Omental fat pad (tissue), 4 donors: Measurements from ENCODE around the gene PALM3. TPM values are rescaled to one million over a fixed set of nuclear protein-coding genes. Genes with fewer than 3 reads are reported as not detected.

ENCODE experiments used
- ATAC-seq: fragments of 150-250 bp; one replicate; pipeline ENCODE4 v1.9.1; 2016; ENCODE audit warnings: mild to moderate bottlenecking, moderate library complexity; ENCODE audit not compliant: low FRiP score
- DNase-seq: peaks from one replicate; pipeline ENCODE4 v3.0.0-alpha.2; 2019; ENCODE audit warnings: low spot score
- total RNA-seq, 4 donors: library from RNA; depleted of rRNA; stranded (reverse); fragments of >200 nt; gene quantifications; one replicate each; pipeline ENCODE4 v1.1.0, GENCODE V29; 2016
- TF ChIP-seq, protein P1 (sequence below), 3 donors: fragments of 450-650 bp; IDR thresholded peaks; one replicate each; pipeline ENCODE4 v1.5.1; 2016 to 2017; ENCODE audit warnings: antibody characterized with exemption in 3 of 3, mild to moderate bottlenecking in 3 of 3, moderate library complexity in 2 of 3

Gene PALM3
- total RNA-seq, 4 donors from 2014 or later = not detected

DNA sequence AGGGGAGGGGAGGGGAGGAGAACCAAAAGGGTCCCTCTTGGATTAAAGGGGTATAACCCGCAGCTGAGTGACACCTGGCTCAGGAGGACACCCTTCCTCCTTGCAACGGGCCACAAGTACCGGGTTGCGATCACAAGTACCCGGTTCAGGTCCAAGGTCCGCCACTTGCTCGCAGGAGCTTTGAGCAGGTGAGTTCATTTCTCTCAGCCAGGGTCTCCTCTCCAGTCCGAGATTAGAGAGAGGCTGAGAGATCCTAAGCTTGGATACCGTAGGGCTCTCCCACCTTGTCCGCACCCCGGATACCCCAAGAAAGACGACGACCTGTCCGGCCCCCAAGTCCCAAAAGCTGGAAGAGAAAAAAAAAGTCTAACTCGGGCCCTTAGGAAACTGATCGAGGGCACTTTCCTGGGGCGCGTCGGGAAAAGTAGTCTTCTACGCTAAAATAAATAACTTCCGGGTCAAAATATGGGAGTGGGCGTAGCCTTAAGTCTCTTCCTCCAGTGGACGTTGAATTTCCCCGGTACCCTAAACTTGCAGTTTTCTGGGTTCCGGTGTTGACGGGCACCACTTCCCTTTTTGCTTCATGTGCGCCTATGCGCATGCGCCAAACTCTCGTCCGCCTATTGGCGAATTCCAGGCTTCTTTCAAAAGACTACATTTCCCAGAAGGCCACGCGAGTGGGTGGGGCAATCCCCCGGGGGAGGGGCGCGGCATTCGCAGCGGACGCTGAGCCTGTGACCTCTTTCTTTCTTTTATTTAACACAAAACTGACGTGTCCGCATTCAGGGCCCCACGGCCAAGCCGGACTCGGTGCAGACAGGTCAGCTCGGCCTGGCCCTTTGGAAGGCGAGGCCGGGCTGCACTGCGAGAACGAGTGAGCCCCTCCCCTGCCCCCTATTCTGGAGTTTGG is 19.3 kb upstream of the PALM3 start:
- DNase-seq = peak; percentile 94
- TF ChIP-seq, protein P1, sequence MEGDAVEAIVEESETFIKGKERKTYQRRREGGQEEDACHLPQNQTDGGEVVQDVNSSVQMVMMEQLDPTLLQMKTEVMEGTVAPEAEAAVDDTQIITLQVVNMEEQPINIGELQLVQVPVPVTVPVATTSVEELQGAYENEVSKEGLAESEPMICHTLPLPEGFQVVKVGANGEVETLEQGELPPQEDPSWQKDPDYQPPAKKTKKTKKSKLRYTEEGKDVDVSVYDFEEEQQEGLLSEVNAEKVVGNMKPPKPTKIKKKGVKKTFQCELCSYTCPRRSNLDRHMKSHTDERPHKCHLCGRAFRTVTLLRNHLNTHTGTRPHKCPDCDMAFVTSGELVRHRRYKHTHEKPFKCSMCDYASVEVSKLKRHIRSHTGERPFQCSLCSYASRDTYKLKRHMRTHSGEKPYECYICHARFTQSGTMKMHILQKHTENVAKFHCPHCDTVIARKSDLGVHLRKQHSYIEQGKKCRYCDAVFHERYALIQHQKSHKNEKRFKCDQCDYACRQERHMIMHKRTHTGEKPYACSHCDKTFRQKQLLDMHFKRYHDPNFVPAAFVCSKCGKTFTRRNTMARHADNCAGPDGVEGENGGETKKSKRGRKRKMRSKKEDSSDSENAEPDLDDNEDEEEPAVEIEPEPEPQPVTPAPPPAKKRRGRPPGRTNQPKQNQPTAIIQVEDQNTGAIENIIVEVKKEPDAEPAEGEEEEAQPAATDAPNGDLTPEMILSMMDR (IDR thresholded peaks at IDR 0.05) = no peak
- peak; percentile 97 for ATAC-seq

DNA sequence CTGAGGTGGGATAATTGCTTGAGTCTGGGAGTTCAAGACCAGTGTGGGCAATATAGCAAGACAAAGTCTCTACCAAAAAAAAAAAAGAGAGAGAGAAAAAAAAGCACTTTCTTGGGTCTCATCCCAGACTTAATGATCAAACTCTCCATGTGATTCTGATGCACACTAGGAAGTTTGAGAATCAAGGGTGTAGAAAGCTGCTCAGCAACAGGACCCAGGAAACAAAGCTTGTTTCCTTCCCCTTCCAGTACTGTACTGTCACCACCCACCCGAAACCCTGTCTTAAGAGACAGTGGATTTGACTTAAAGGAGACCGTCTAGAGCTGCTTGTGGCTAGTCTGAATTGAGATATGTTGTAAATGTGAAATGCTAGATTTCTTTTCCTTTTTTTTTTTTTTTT is 16.5 kb upstream of the PALM3 start:
- no peak for DNase-seq
- ATAC-seq = no peak
- TF ChIP-seq, protein P1 (IDR thresholded peaks at IDR 0.05) = no peak

DNA sequence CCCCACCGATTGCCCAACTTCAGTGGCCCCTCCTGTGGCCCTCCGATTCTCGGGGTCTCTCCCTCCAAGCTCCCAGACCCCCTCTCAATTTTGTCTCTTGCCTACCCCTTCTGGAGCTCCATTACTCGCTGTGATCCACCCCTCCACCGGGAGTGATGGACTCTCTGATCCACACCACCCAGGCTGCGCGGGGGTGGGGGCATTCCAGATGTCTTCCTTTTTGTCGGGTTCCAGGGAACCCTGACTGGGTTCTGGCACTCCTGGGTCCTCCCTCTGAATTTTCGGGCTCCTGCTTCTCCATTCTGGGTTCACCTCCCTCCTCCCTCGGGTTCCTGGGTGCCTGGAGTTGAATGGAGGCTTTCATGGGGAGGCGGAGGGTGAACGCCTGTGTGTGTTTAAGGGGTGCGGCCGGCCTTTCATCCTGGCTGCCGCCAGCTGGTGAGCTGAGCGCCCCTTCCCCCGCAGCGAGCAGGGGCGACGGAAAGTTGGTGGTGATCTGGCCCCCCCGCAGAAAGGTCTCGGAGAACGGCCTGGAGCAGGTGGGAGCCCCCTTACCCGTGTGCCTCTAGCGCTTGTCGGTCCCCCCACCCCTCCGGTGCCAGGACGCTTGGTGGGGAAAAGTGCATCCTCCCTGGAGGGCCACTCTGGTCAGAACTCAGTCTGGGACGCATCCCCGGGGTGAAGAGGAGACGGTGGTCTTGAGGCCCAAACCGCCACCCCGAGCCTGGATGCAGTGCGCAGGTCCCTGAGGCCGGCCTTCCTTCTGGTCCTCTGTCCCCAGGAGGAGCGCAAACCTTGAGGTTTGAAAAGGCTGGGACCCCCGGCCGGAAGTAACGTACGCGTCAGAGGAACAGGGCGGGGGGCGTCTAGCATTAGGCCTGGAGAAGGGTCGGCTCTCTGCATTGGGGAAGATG is 12.3 kb upstream of the PALM3 start:
- peak; percentile 51 for DNase-seq
- peak; percentile 38 for ATAC-seq
- TF ChIP-seq, protein P1 (IDR thresholded peaks at IDR 0.05) = no peak

DNA sequence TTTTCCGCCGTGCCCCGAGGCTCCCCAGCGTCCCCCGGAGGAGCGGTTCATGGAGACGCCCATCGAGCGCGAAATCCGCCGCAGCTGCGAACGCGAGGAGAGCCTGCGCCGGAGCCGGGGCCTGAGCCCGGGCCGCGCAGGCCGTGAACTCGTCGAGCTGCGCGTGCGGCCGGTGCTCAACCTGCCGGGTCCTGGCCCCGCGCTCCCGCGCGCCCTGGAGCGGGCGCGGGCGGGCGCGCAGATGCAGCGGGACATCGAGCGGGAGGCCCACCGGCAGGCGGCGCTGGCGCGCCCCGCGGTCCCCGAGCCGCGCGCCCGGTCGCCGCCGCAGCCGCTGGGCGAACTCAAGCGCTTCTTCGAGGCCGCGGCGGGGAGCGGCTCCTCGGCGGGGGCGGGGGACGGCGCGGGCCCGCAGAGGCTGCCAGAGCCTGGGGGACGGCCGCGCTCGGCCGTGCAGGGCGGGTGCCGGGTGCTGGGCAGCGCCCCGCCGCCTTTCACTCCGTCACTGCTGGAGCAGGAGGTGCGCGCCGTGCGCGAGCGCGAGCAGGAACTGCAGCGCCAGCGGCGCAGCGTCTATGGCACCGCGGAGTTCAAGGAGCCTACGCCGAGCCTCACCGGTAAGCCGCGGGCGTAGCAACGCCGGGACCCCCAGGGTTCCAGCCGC is 11.5 kb upstream of the PALM3 start:
- TF ChIP-seq, protein P1 (IDR thresholded peaks at IDR 0.05) = peak in 1 of 3 donors; percentile 36
- ATAC-seq (peak; percentile 58), DNase-seq (no peak)

DNA sequence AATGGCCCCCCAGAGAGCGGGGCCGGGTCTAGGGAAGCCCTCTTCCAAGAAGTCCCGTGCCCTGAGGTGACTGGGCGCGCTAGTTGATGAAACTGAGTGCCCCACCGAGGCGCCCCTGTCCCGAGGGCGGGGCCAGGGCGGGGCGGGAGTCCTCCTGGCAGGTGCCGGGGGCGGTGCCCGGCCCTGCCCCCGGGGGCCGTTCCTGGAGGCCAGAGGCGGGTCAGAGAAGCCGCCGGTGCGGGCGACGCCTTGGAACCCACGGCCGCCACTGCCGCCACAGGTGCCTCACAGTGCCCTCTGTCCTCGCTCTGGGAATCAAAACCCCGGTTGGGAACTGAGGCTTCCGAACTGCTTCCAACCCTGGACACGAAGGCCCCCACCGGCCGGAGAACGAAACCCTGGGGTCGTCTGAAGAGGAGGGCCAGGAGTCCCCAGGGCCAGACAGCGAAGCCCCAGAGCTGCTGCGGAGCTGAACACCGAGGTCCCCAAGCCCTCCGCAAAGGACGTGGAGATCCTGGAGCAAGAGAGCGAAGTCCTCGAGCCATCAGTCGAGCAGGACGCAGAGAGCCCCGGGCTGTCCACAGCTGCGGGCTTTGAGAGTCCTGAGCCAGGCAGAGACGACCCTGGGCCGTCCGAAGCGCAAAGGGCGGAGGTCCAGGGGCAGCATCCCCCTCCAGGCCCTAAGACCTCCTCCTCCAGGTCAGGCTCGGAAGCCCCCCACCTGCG is 10.8 kb upstream of the PALM3 start, which contains the start of gene MISP3:
Gene MISP3, plus strand, starts transcription at position 252 of the 726 bp plus-strand sequence. CDS start 524 bp downstream, outside the sequence.
- ATAC-seq (peak; percentile 24), DNase-seq (no peak)
- TF ChIP-seq, protein P1 (IDR thresholded peaks at IDR 0.05) = no peak
